Measurements from ENCODE around the gene ORC2.
"Not testable (repeated sequence)": the region's sequence is repeated elsewhere in the genome, so short reads cannot be mapped to it uniquely, and the experiment has no call there.

ORC2 gene

GRCh38 chr2:200930947-200931626, 32.4 kb downstream of the ORC2 start:
- no peak for DNase-seq (ENCODE audit: low read depth)

- DNase-seq (ENCODE audit: low read depth): no peak
These were observed 33.9 kb downstream of the ORC2 start for GRCh38 chr2:200929334-200930249.

- DNase-seq (ENCODE audit: low read depth): no peak
These were observed 41.0 kb downstream of the ORC2 start for GRCh38 chr2:200922439-200922838.

- DNase-seq (ENCODE audit: low read depth): no peak
These were observed 49.8 kb downstream of the ORC2 start for GRCh38 chr2:200913654-200914053.

GRCh38 chr2:200909958-200910357, 53.5 kb downstream of the ORC2 start:
- no peak for DNase-seq (ENCODE audit: low read depth)

- peak; percentile 57 for DNase-seq (ENCODE audit: low read depth)
These were observed 57.7 kb downstream of the ORC2 start for GRCh38 chr2:200905618-200906296.

GRCh38 chr2:200901459-200902072, 61.9 kb downstream of the ORC2 start:
- peak; percentile 87 for DNase-seq (ENCODE audit: low read depth)

GRCh38 chr2:200899482-200899881, 64.0 kb downstream of the ORC2 start:
- no peak for DNase-seq (ENCODE audit: low read depth)

GRCh38 chr2:200888704-200889625, 74.5 kb downstream of the ORC2 start, which contains the start of the genes NIF3L1 and PPIL3:
NIF3L1 (plus strand) TSS chr2:200889371; CDS start chr2:200891944, 2,573 bp downstream.
PPIL3 (minus strand) TSS chr2:200889077; CDS start chr2:200887615, 1,462 bp downstream.
- DNase-seq (ENCODE audit: low read depth): peak; percentile 96

GRCh38 chr2:200881715-200882249, 81.7 kb downstream of the ORC2 start:
- not testable (repeated sequence) for DNase-seq (ENCODE audit: low read depth)

GRCh38 chr2:200878289-200878880, 85.1 kb downstream of the ORC2 start:
- DNase-seq (ENCODE audit: low read depth): no peak

- no peak for DNase-seq (ENCODE audit: low read depth)
These were observed 86.0 kb downstream of the ORC2 start for GRCh38 chr2:200877443-200877842.

- DNase-seq (ENCODE audit: low read depth): no peak
These were observed 89.9 kb downstream of the ORC2 start for GRCh38 chr2:200873560-200873959.

GRCh38 chr2:200871151-200871550, 92.3 kb downstream of the ORC2 start:
- no peak for DNase-seq (ENCODE audit: low read depth)

GRCh38 chr2:200869014-200869413, 94.4 kb downstream of the ORC2 start:
- no peak for DNase-seq (ENCODE audit: low read depth)

GRCh38 chr2:200864176-200865034, 99.1 kb downstream of the ORC2 start, which contains the start of gene CLK1:
CLK1 (minus strand) TSS chr2:200864658; CDS start chr2:200861862, 2,796 bp downstream.
- DNase-seq (ENCODE audit: low read depth): peak; percentile 83

GRCh38 chr2:200863782-200864175, 99.7 kb downstream of the ORC2 start:
- no peak for DNase-seq (ENCODE audit: low read depth)

GRCh38 chr2:200862532-200863000, 100.9 kb downstream of the ORC2 start:
- no peak for DNase-seq (ENCODE audit: low read depth)

- DNase-seq (ENCODE audit: low read depth): no peak
These were observed 101.8 kb downstream of the ORC2 start for GRCh38 chr2:200861617-200862155.

Measured in fibroblast of the conjunctiva (primary cell).